ENCODE measurements around the gene CRTC3. TPM values are rescaled to one million over a fixed set of nuclear protein-coding genes. Genes with fewer than 3 reads are reported as not detected.

The CRTC3 gene
- total RNA-seq, 1 donor from 2014 or later: 21.4 TPM

GRCh38 chr15:90690585-90690984, 160.9 kb downstream of the CRTC3 start:
- Histone ChIP-seq H3K4me3 (ENCODE audit: insufficient read depth, low read depth, low read length) (no peak overlapping the region), H3K9me3 (ENCODE audit: insufficient read depth, low read depth, low read length) (no peaks in the 10 kb centered on the region), H3K4me1 (ENCODE audit: insufficient read depth, low read length) (no peaks in the 10 kb centered on the region), H3K79me2 (ENCODE audit: insufficient read depth, low read length) (no peaks in the 10 kb centered on the region), H4K20me1 (ENCODE audit: insufficient read depth, low read length) (no peaks in the 10 kb centered on the region), H3K27ac (ENCODE audit: low read depth, low read length) (no peak overlapping the region), H3K27me3 (ENCODE audit: insufficient read depth, low read length) (no peaks in the 10 kb centered on the region), H3K9ac (ENCODE audit: low read length) (no peak overlapping the region), H2AFZ (ENCODE audit: low read depth, low read length) (no peak overlapping the region), H3K4me2 (ENCODE audit: low read length) (no peak overlapping the region), H3K36me3 (ENCODE audit: insufficient read depth, low read length) (no peaks in the 10 kb centered on the region)
- H3K27ac Mint-ChIP-seq (ENCODE audit: unreplicated experiment): no peak overlapping the region
- H3K4me3 Mint-ChIP-seq (ENCODE audit: unreplicated experiment): no peak overlapping the region
- no peak for TF ChIP-seq EZH2 (IDR thresholded peaks at IDR 0.05; ENCODE audit: insufficient read depth, low read length)
- TF ChIP-seq, protein P1, sequence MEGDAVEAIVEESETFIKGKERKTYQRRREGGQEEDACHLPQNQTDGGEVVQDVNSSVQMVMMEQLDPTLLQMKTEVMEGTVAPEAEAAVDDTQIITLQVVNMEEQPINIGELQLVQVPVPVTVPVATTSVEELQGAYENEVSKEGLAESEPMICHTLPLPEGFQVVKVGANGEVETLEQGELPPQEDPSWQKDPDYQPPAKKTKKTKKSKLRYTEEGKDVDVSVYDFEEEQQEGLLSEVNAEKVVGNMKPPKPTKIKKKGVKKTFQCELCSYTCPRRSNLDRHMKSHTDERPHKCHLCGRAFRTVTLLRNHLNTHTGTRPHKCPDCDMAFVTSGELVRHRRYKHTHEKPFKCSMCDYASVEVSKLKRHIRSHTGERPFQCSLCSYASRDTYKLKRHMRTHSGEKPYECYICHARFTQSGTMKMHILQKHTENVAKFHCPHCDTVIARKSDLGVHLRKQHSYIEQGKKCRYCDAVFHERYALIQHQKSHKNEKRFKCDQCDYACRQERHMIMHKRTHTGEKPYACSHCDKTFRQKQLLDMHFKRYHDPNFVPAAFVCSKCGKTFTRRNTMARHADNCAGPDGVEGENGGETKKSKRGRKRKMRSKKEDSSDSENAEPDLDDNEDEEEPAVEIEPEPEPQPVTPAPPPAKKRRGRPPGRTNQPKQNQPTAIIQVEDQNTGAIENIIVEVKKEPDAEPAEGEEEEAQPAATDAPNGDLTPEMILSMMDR (IDR thresholded peaks at IDR 0.05; ENCODE audit: insufficient read depth, low read depth, low read length): no peak
- H3K36me3 Mint-ChIP-seq (ENCODE audit: low read depth, unreplicated experiment): no peaks in the 10 kb centered on the region
- DNase-seq (ENCODE audit: low read depth) (no peak), FAIRE-seq (no peak)
- peaks cover 2% of the 10 kb centered on the region for H3K27me3 Mint-ChIP-seq (ENCODE audit: low read depth, unreplicated experiment)
- no peaks in the 10 kb centered on the region for H3K4me1 Mint-ChIP-seq (ENCODE audit: low read depth, unreplicated experiment)
- H3K9me3 Mint-ChIP-seq (ENCODE audit: unreplicated experiment): no peaks in the 10 kb centered on the region

DNA sequence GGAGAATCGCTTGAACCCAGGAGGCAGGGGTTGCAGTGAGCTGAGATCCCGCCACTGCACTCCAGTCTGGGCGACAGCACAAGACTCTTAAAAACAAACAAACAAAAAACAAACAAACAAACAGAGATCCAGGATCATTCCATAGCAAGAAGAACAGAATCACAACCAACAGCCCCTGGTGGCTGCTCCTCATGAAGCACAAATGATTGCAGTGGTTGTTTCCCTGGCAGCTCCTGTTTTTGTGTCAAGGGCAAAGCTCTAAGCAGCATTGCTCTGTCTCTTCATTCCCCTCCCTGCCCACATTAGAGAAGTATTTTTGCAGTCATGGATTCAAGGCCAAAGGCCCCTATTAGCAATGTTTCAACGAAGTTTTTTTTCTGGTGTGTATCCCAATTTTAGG, 161.6 kb downstream of the CRTC3 start:
- Histone ChIP-seq H3K9me3 (ENCODE audit: insufficient read depth, low read depth, low read length) (no peaks in the 10 kb centered on the region), H3K4me1 (ENCODE audit: insufficient read depth, low read length) (no peaks in the 10 kb centered on the region), H3K9ac (ENCODE audit: low read length) (no peak overlapping the region), H4K20me1 (ENCODE audit: insufficient read depth, low read length) (no peaks in the 10 kb centered on the region), H3K27me3 (ENCODE audit: insufficient read depth, low read length) (no peaks in the 10 kb centered on the region), H3K4me2 (ENCODE audit: low read length) (no peak overlapping the region), H2AFZ (ENCODE audit: low read depth, low read length) (no peak overlapping the region), H3K79me2 (ENCODE audit: insufficient read depth, low read length) (no peaks in the 10 kb centered on the region), H3K36me3 (ENCODE audit: insufficient read depth, low read length) (no peaks in the 10 kb centered on the region), H3K27ac (ENCODE audit: low read depth, low read length) (no peak overlapping the region), H3K4me3 (ENCODE audit: insufficient read depth, low read depth, low read length) (no peak overlapping the region)
- Mint-ChIP-seq H3K9me3 (ENCODE audit: unreplicated experiment) (no peaks in the 10 kb centered on the region), H3K4me3 (ENCODE audit: unreplicated experiment) (no peak overlapping the region), H3K27me3 (ENCODE audit: low read depth, unreplicated experiment) (peaks cover 2% of the 10 kb centered on the region), H3K4me1 (ENCODE audit: low read depth, unreplicated experiment) (no peaks in the 10 kb centered on the region), H3K36me3 (ENCODE audit: low read depth, unreplicated experiment) (no peaks in the 10 kb centered on the region), H3K27ac (ENCODE audit: unreplicated experiment) (no peak overlapping the region)
- DNase-seq (ENCODE audit: low read depth): no peak
- FAIRE-seq: no peak
- no peak for TF ChIP-seq EZH2 (IDR thresholded peaks at IDR 0.05; ENCODE audit: insufficient read depth, low read length)
- TF ChIP-seq, protein P1 (IDR thresholded peaks at IDR 0.05; ENCODE audit: insufficient read depth, low read depth, low read length): no peak

GRCh38 chr15:90691982-90692773, 162.5 kb downstream of the CRTC3 start:
- Histone ChIP-seq H3K9me3 (ENCODE audit: insufficient read depth, low read depth, low read length) (no peaks in the 10 kb centered on the region), H3K36me3 (ENCODE audit: insufficient read depth, low read length) (no peaks in the 10 kb centered on the region), H4K20me1 (ENCODE audit: insufficient read depth, low read length) (no peaks in the 10 kb centered on the region), H3K27me3 (ENCODE audit: insufficient read depth, low read length) (no peaks in the 10 kb centered on the region), H3K9ac (ENCODE audit: low read length) (no peak overlapping the region), H3K4me2 (ENCODE audit: low read length) (no peak overlapping the region), H3K4me1 (ENCODE audit: insufficient read depth, low read length) (no peaks in the 10 kb centered on the region), H3K79me2 (ENCODE audit: insufficient read depth, low read length) (no peaks in the 10 kb centered on the region), H3K4me3 (ENCODE audit: insufficient read depth, low read depth, low read length) (no peak overlapping the region), H3K27ac (ENCODE audit: low read depth, low read length) (no peak overlapping the region), H2AFZ (ENCODE audit: low read depth, low read length) (no peak overlapping the region)
- H3K4me1 Mint-ChIP-seq (ENCODE audit: low read depth, unreplicated experiment): no peaks in the 10 kb centered on the region
- TF ChIP-seq EZH2 (IDR thresholded peaks at IDR 0.05; ENCODE audit: insufficient read depth, low read length): no peak
- TF ChIP-seq, protein P1 (IDR thresholded peaks at IDR 0.05; ENCODE audit: insufficient read depth, low read depth, low read length): no peak
- no peak overlapping the region for H3K27ac Mint-ChIP-seq (ENCODE audit: unreplicated experiment)
- H3K27me3 Mint-ChIP-seq (ENCODE audit: low read depth, unreplicated experiment): peaks cover 2% of the 10 kb centered on the region
- no peak overlapping the region for H3K4me3 Mint-ChIP-seq (ENCODE audit: unreplicated experiment)
- FAIRE-seq (no peak), DNase-seq (ENCODE audit: low read depth) (no peak)
- no peaks in the 10 kb centered on the region for H3K36me3 Mint-ChIP-seq (ENCODE audit: low read depth, unreplicated experiment)
- no peaks in the 10 kb centered on the region for H3K9me3 Mint-ChIP-seq (ENCODE audit: unreplicated experiment)
